Measurements from ENCODE around the gene TACC3.

- TF ChIP-seq EP300 (IDR thresholded peaks at IDR 0.05) (no peak), POLR2AphosphoS5 (IDR thresholded peaks at IDR 0.05) (no peak), CTCF (IDR thresholded peaks at IDR 0.05) (no peak)
Measured at GRCh38 chr4:1768367-1769034, 47.2 kb downstream of the TACC3 start.
